H4 (cell line): Measurements from ENCODE around the gene SUSD6. TPM values are rescaled to one million over a fixed set of nuclear protein-coding genes. Genes with fewer than 3 reads are reported as not detected.
"Not testable (repeated sequence)": the region's sequence is repeated elsewhere in the genome, so short reads cannot be mapped to it uniquely, and the experiment has no call there.

Experiments
- DNase-seq: peaks from one replicate; pipeline ENCODE4 v3.0.0-alpha.2; 2015; ENCODE audit warnings: low spot score
- total RNA-seq: library from RNA; depleted of rRNA; stranded (reverse); fragments of >200 nt; shearing (Covaris generic); gene quantifications from 2 replicates; pipeline ENCODE4 v1.2.3, GENCODE V29; 2014

The SUSD6 gene
- total RNA-seq, 1 experiment from 2014 or later, result 3.4 TPM

- DNase-seq, result no peak
These were observed 101.2 kb downstream of the SUSD6 start for GRCh38 chr14:69712599-69713088.

GRCh38 chr14:69713209-69713781 is 101.9 kb downstream of the SUSD6 start:
- no peak for DNase-seq

GRCh38 chr14:69713993-69714679 is 102.7 kb downstream of the SUSD6 start:
- no peak for DNase-seq

GRCh38 chr14:69715725-69716477 is 104.5 kb downstream of the SUSD6 start:
- DNase-seq, result peak; percentile 48

GRCh38 chr14:69716478-69717187 is 105.2 kb downstream of the SUSD6 start:
- peak; percentile 72 for DNase-seq

GRCh38 chr14:69718614-69719013 is 107.2 kb downstream of the SUSD6 start:
- not testable (repeated sequence) for DNase-seq

GRCh38 chr14:69719501-69719951 is 108.1 kb downstream of the SUSD6 start:
- DNase-seq, result no peak

- DNase-seq, result no peak
These were observed 109.5 kb downstream of the SUSD6 start for GRCh38 chr14:69720912-69721311.

GRCh38 chr14:69726761-69727511 is 115.5 kb downstream of the SUSD6 start:
- peak; percentile 39 for DNase-seq

GRCh38 chr14:69727860-69728259 is 116.5 kb downstream of the SUSD6 start:
- no peak for DNase-seq

- not testable (repeated sequence) for DNase-seq
These were observed 120.7 kb downstream of the SUSD6 start for GRCh38 chr14:69731919-69732598.

- not testable (repeated sequence) for DNase-seq
These were observed 125.0 kb downstream of the SUSD6 start for GRCh38 chr14:69736405-69736804.

- DNase-seq, result no peak
These were observed 129.7 kb downstream of the SUSD6 start for GRCh38 chr14:69741055-69741454.

- DNase-seq, result no peak
These were observed 138.6 kb downstream of the SUSD6 start for GRCh38 chr14:69749956-69750355.

GRCh38 chr14:69750495-69750894 is 139.1 kb downstream of the SUSD6 start:
- DNase-seq, result no peak

- DNase-seq, result no peak
These were observed 141.4 kb downstream of the SUSD6 start for GRCh38 chr14:69752773-69753172.

GRCh38 chr14:69753860-69754259 is 142.5 kb downstream of the SUSD6 start:
- DNase-seq, result no peak

- no peak for DNase-seq
These were observed 143.1 kb downstream of the SUSD6 start for GRCh38 chr14:69754487-69754886.

GRCh38 chr14:69755296-69755695 is 143.9 kb downstream of the SUSD6 start:
- no peak for DNase-seq

GRCh38 chr14:69755784-69756183 is 144.4 kb downstream of the SUSD6 start:
- DNase-seq, result no peak

- DNase-seq, result no peak
These were observed 144.9 kb downstream of the SUSD6 start for GRCh38 chr14:69756298-69756697.
